ENCODE data around the gene LIPG. TPM values are rescaled to one million over a fixed set of nuclear protein-coding genes. Genes with fewer than 3 reads are reported as not detected.
"Not testable (repeated sequence)": the region's sequence is repeated elsewhere in the genome, so short reads cannot be mapped to it uniquely, and the experiment has no call there.

The LIPG gene
- 0.61 and 0.65 TPM in 2 replicates for polyA plus RNA-seq (2011; rRNA removed)
- polyA plus RNA-seq (2012; cell fraction: cytosol; rRNA removed) = 0.01 and 0.08 TPM in 2 replicates
- 0.11 and 0.35 TPM in 2 replicates for polyA plus RNA-seq (2012; cell fraction: nucleus; rRNA removed)
- polyA plus RNA-seq (2017; fragmentation: RNase III; extraction: RNeasy Plus Mini Kit Qiagen cat#74134 plus additional on column Dnase treatment) = 0.31 to 0.36 TPM (median 0.33 TPM) in 3 replicates
- polyA minus RNA-seq (2011; rRNA and poly(A)+ RNA removed) = 2.3 and 3.6 TPM in 2 replicates

GRCh38 chr18:49561289-49562193, at the start of gene LIPG:
LIPG (plus strand) TSS chr18:49562057; CDS start chr18:49562309, 252 bp downstream.
- peak; percentile 25 to 36 for DNase-seq (ENCODE audit: low read depth in 1 of 2, low spot score in 1 of 2)
- POLR2A ChIA-PET = interaction anchor here (1.0 kb wide), 1 partner anchor 297 kb away, joined by 3 read pairs; no protein-coding TSS in a partner anchor
- WGBS (ENCODE audit: missing lambda C conversion rate) = 49% methylated on average over 25 of the region's 67 CpGs

GRCh38 chr18:49512876-49513275, 49.0 kb upstream of the LIPG start:
- H3K9me3 ChIP-seq; H3K27ac ChIP-seq; H3K4me2 ChIP-seq; POLR2A ChIA-PET; H3K4me1 ChIP-seq; H3K4me3 ChIP-seq; DNase-seq (ENCODE audit: low read depth in 1 of 2, low spot score in 1 of 2); FAIRE-seq; ATAC-seq: not testable (repeated sequence)
- CTCF ChIA-PET = interaction anchor here (1.2 to 11.3 kb wide), 2 partner anchors 255 to 346 kb away, joined by 4 to 176 read pairs; no protein-coding TSS in a partner anchor
- WGBS (ENCODE audit: missing lambda C conversion rate) = 93% methylated on average over 8 of the region's 8 CpGs

More at GRCh38 chr18:49561289-49562193, at the start of gene LIPG:
- H3K27ac ChIP-seq = peak within 1 kb of the TSS; percentile 37 to 48; a peak in 4 of 6 replicates
- peak within 1 kb of the TSS; percentile 95 for H3K4me2 ChIP-seq
- peaks cover 10% of the 10 kb centered on the region; the same call in 2 of the 3 replicates for H3K4me1 ChIP-seq
- H3K4me3 ChIP-seq = peak within 1 kb of the TSS; percentile 45
- TF ChIP-seq CTCF (IDR thresholded peaks at IDR 0.05) = no peak
- TF ChIP-seq ZC3H11A (IDR thresholded peaks at IDR 0.05) = no peak
- TF ChIP-seq ZSCAN20 (CRISPR knock-in tag; IDR thresholded peaks at IDR 0.05) = no peak
- TF ChIP-seq ESRRA (IDR thresholded peaks at IDR 0.05; ENCODE audit: borderline replicate concordance, low read length) = no peak
- no peak for TF ChIP-seq SREBF2 (IDR thresholded peaks at IDR 0.05)
- no peak for TF ChIP-seq HMGXB4 (CRISPR knock-in tag; IDR thresholded peaks at IDR 0.05; ENCODE audit: borderline replicate concordance)
- TF ChIP-seq HOXB5 (CRISPR knock-in tag; IDR thresholded peaks at IDR 0.05) = no peak
- TF ChIP-seq FOSL2 (IDR thresholded peaks at IDR 0.05) = no peak
- TF ChIP-seq FOSL2 (CRISPR knock-in tag; IDR thresholded peaks at IDR 0.05) = no peak
- TF ChIP-seq PHF8 (IDR thresholded peaks at IDR 0.05; ENCODE audit: borderline replicate concordance, low read depth) = no peak
- TF ChIP-seq HOXB13 (CRISPR knock-in tag; IDR thresholded peaks at IDR 0.05; ENCODE audit: low read depth) = no peak
- TF ChIP-seq POLR2AphosphoS2 (conservative IDR thresholded peaks at IDR 0.05; ENCODE audit: low read length) = no peak
- no peak for TF ChIP-seq GATA3 (IDR thresholded peaks at IDR 0.05; ENCODE audit: borderline replicate concordance)
- TF ChIP-seq MAZ (IDR thresholded peaks at IDR 0.05; ENCODE audit: borderline replicate concordance, low read depth, low read length) = no peak
- H3K9me3 ChIP-seq = no peaks in the 10 kb centered on the region
- FAIRE-seq (no peak), ATAC-seq (peak; percentile 63 to 70)
- CTCF ChIA-PET = interaction anchor here (0.9 to 5.0 kb wide), 4 partner anchors 17 to 300 kb away, joined by 3 to 47 read pairs (median 29); no protein-coding TSS in a partner anchor

- FAIRE-seq (no peak), ATAC-seq (no peak), DNase-seq (ENCODE audit: low read depth in 1 of 2, low spot score in 1 of 2) (no peak)
- CTCF ChIA-PET = interaction anchor here (0.8 to 11.3 kb wide), 4 partner anchors 39 to 344 kb away, joined by 3 to 176 read pairs (median 3); no protein-coding TSS in a partner anchor
- POLR2A ChIA-PET = interaction anchor here (1.1 kb wide), 1 partner anchor 344 kb away, joined by 3 read pairs; no protein-coding TSS in a partner anchor
- Histone ChIP-seq H3K9me3 (no peaks in the 10 kb centered on the region), H3K27ac (no peak overlapping the region), H3K4me3 (no peak overlapping the region), H3K4me2 (no peak overlapping the region), H3K4me1 (no peaks in the 10 kb centered on the region)
- whole genome bisulfite sequencing (ENCODE audit: missing lambda C conversion rate) = 80% methylated on average over 8 of the region's 9 CpGs
- TF ChIP-seq JUN (IDR thresholded peaks at IDR 0.05) (no peak), HOXB13 (CRISPR knock-in tag; IDR thresholded peaks at IDR 0.05; ENCODE audit: low read depth) (no peak), SREBF2 (IDR thresholded peaks at IDR 0.05) (no peak), CBX2 (IDR thresholded peaks at IDR 0.05; ENCODE audit: borderline replicate concordance, low read depth) (no peak), CTCF (IDR thresholded peaks at IDR 0.05) (no peak), PBX3 (IDR thresholded peaks at IDR 0.05) (no peak), NR3C1 (IDR thresholded peaks at IDR 0.05) (no peak), EP300 (IDR thresholded peaks at IDR 0.05) (no peak), ZC3H11A (IDR thresholded peaks at IDR 0.05) (no peak), RCOR1 (IDR thresholded peaks at IDR 0.05; ENCODE audit: low read depth, low read length) (no peak), HDAC2 (IDR thresholded peaks at IDR 0.05) (no peak), NPAS2 (CRISPR knock-in tag; IDR thresholded peaks at IDR 0.05; ENCODE audit: borderline replicate concordance) (no peak), TFCP2L1 (CRISPR knock-in tag; IDR thresholded peaks at IDR 0.05) (no peak), TP53 (CRISPR knock-in tag; IDR thresholded peaks at IDR 0.05) (no peak), RFX5 (IDR thresholded peaks at IDR 0.05) (no peak)
Observed at GRCh38 chr18:49514577-49514976, 47.3 kb upstream of the LIPG start.

Measured in A549 (cell line).